Naive thymus-derived CD8-positive, alpha-beta T cell (primary cell): Measurements from ENCODE around the gene MSGN1. TPM values are rescaled to one million over a fixed set of nuclear protein-coding genes. Genes with fewer than 3 reads are reported as not detected.

Experiments
- ATAC-seq, 2 donors: fragments of 150-1000 bp; cut with Tn5 transposase in 1 of 2; sonication (Bioruptor Pico), chemical (Tn5 transposase) in 1 of 2; 1 replicate in 1 of 2; 2 replicates in 1 of 2; pipeline ENCODE4 v1.10.0; 2021; ENCODE audit warnings: mild to moderate bottlenecking in 2 of 2, moderate library complexity in 2 of 2
- POLR2A ChIA-PET: fragments of 350-600 bp; sonication (Branson Sonifier 250); formaldehyde crosslinking; loops from one replicate; lab custom pipeline; 2021; ENCODE audit warnings: antibody characterized with exemption; lab: Charles Lee
- DNase-seq, 10 donors: peaks; one replicate each; pipeline versions ENCODE4 v3.0.0 to v3.0.0-alpha.2; 2020 to 2022
- H3K27ac Mint-ChIP-seq, 10 donors: one replicate each; pipeline ENCODE4 v1.8.0; 2020 to 2022; ENCODE audit warnings: mild to moderate bottlenecking in 10 of 10, mixed read lengths in 10 of 10, moderate library complexity in 4 of 10, inconsistent platforms in 1 of 10
- H3K27me3 Mint-ChIP-seq, 5 donors: one replicate each; pipeline ENCODE4 v1.8.0; 2021 to 2022; ENCODE audit warnings: mixed read lengths in 5 of 5
- H3K36me3 Mint-ChIP-seq, 3 donors: one replicate each; pipeline ENCODE4 v1.8.0; 2020 to 2022; ENCODE audit warnings: mixed read lengths in 3 of 3, mild to moderate bottlenecking in 2 of 3, inconsistent platforms in 1 of 3
- H3K4me1 Mint-ChIP-seq, 4 donors: one replicate each; pipeline ENCODE4 v1.8.0; 2021 to 2022; ENCODE audit warnings: mixed read lengths in 4 of 4
- H3K4me3 Mint-ChIP-seq, 10 donors: one replicate each; pipeline ENCODE4 v1.8.0; 2020 to 2022; ENCODE audit warnings: mild to moderate bottlenecking in 10 of 10, mixed read lengths in 10 of 10, moderate library complexity in 6 of 10, inconsistent platforms in 1 of 10
- H3K9me3 Mint-ChIP-seq, 9 donors: one replicate each; pipeline ENCODE4 v1.8.0; 2020 to 2022; ENCODE audit warnings: mixed read lengths in 9 of 9, mild to moderate bottlenecking in 3 of 9, inconsistent platforms in 1 of 9, moderate library complexity in 1 of 9
- polyA plus RNA-seq, 3 donors: library from polyadenylated mRNA; unstranded; fragments of 300-500 nt; fragmentation: Illumina TruSeq; gene quantifications; one replicate each; pipeline ENCODE4 v1.2.3, GENCODE V29; 2021
- total RNA-seq, 8 experiments: library from RNA in 2 of 8; stranded (reverse) in 2 of 8; gene quantifications; one replicate each; pipeline ENCODE4 v1.2.3 and lab custom pipeline; 2021 to 2026

Gene MSGN1
- total and polyA plus RNA-seq, 5 experiments from 2014 or later = not detected

DNA sequence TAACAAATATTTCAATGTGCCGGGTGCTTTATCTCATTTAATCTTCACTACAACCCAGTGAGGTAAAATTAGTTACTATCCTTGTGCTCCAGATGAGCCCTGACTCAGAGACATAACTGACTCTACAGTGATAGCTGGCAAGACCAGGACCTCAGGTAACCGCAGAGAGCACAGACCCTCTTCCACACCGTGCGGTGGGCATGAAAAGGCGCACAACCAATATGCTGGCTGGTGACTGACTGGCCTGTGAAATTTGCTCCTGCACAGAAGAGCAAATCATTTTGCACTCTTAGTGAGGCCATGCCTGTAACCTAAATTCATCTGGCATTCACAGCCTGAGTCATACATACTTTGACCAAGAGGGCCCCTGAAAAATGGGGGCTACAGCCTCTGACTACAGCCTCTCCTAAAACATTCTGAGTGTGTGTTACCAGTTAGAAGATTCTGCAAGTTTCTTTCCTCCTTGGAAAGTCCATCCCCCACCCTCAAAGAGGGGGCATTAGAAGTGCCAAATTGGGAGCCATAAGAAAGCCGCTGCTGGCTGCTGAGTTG, 22.4 kb upstream of the MSGN1 start:
- POLR2A ChIA-PET = no interaction called here
- Mint-ChIP-seq H3K9me3 (no peaks in the 10 kb centered on the region), H3K27ac (no peak overlapping the region), H3K27me3 (peaks cover 15 to 51% (median 41%) of the 10 kb centered on the region in 5 donors), H3K36me3 (no peaks in the 10 kb centered on the region), H3K4me1 (no peaks in the 10 kb centered on the region), H3K4me3 (no peak overlapping the region)
- no peak for DNase-seq
- ATAC-seq = no peak

DNA sequence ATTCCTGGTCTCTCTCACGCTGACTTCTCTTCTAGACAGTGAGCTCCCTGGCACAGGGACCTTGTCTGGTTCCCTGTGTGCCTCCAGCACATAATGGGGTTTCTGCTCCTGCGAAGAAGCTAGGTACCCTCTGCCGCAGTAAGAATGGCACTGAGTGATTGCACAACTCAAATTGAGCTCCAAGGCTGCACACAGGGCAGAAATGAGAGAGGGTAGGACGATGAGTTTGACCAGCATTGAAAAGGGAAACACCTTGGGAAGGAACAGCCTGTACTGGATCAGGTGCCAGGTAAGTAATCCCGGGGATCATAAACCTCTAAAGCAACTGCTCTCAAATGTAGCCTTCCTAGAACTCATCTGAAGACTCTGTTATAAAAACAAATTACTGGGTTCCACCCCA, 21.0 kb upstream of the MSGN1 start:
- DNase-seq (no peak), ATAC-seq (no peak)
- POLR2A ChIA-PET = no interaction called here
- Mint-ChIP-seq H3K27me3 (peaks cover 15 to 59% (median 46%) of the 10 kb centered on the region in 5 donors), H3K4me3 (no peak overlapping the region), H3K4me1 (peaks cover 0 to 5% (median 0%) of the 10 kb centered on the region in 4 donors), H3K27ac (peak overlapping the region in 1 of 10 donors; percentile 1), H3K36me3 (no peaks in the 10 kb centered on the region), H3K9me3 (no peaks in the 10 kb centered on the region)

DNA sequence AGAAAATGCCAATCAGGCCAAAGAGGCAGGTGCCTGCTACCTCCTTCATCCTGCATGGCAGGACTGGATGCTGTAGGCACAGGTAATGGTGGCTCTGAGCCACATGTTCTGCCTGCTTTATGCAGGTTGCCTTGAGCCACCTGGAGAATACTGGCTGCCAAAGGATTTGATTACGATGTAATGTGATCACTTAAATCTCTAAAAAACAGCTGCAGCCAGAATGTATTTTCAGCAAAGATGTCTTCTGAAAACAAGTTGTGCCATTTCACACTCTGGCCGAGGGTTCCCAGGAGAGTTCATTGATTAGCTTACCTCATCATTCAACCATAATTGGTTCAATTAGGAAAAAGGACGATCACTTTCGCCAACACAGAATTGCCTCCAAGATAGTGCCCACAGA, 17.9 kb upstream of the MSGN1 start:
- Mint-ChIP-seq H3K36me3 (no peaks in the 10 kb centered on the region), H3K27me3 (peaks cover 3 to 30% (median 26%) of the 10 kb centered on the region in 5 donors), H3K9me3 (no peaks in the 10 kb centered on the region), H3K27ac (no peak overlapping the region), H3K4me3 (no peak overlapping the region), H3K4me1 (peaks cover 0 to 13% (median 0%) of the 10 kb centered on the region in 4 donors)
- POLR2A ChIA-PET = no interaction called here
- DNase-seq (no peak), ATAC-seq (no peak)

DNA sequence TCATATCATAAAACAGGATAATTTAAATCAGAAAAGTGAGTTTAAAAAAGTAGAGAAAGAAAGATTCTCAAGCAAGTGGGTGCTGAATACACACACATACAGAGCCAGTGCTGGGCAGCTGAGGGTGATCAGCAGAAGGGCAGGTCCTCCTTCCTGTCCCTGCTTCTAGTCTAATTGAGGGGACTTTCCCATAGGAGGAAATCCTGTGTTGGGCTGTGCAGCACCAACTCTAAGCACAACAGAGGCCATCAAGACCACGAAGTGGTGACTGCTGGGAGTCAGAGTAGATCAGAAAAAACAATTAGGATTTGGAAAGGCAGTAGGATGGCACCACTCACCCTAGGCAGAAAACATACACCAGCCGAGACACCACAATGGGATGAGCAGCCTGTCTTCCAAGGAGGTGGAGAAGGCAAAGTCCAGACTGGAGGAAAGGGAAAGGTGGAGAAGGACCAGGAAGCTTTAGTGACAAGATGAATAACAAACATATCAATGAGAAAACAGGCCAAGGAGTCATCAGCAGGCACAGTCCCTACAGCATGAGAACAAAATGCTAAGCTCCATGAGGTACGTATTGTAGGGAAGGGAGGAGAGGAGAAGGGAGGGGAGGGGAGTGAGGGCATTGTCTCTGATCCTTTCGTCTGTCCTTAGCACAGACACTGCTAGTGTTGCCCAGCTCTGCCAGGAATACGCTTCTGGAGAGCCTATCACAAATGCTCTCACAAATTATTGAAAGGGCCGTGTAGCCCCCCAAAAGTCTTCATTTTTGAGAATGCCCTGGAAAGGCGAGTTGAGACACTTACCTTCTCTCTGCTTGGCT, 16.7 kb upstream of the MSGN1 start:
- Mint-ChIP-seq H3K9me3 (no peaks in the 10 kb centered on the region), H3K27ac (peak overlapping the region in 1 of 10 donors; percentile 33), H3K4me1 (peaks cover 0 to 25% (median 0%) of the 10 kb centered on the region in 4 donors), H3K27me3 (peaks cover 2 to 27% (median 22%) of the 10 kb centered on the region in 5 donors), H3K4me3 (no peak overlapping the region), H3K36me3 (no peaks in the 10 kb centered on the region)
- ATAC-seq (no peak), DNase-seq (no peak)
- POLR2A ChIA-PET = no interaction called here

DNA sequence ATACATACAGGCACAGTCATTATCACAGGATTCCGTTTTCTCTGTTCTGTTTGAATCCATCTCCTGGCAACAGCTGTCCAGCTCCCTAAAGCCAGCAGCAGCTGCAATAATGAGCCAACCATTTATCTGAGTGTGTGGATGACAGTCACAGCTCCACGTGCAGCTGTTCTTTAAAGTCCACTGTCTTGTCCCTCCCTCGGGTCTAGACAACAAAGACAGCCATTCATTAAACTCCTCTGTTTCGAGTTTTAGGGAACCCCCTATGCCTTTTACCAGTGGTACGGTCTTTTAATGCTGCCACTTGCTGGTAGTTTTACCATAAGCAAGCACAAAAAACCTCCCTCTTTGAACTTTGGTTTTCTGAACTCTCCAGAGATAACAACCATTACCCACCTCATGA, 16.0 kb upstream of the MSGN1 start:
- H3K4me1 Mint-ChIP-seq = peaks cover 0 to 31% (median 0%) of the 10 kb centered on the region in 4 donors
- H3K27ac Mint-ChIP-seq = no peak overlapping the region
- no peak overlapping the region for H3K4me3 Mint-ChIP-seq
- H3K36me3 Mint-ChIP-seq = no peaks in the 10 kb centered on the region
- peaks cover 2 to 20% (median 16%) of the 10 kb centered on the region in 5 donors for H3K27me3 Mint-ChIP-seq
- DNase-seq (no peak), ATAC-seq (no peak)
- POLR2A ChIA-PET = no interaction called here
- H3K9me3 Mint-ChIP-seq = no peaks in the 10 kb centered on the region

DNA sequence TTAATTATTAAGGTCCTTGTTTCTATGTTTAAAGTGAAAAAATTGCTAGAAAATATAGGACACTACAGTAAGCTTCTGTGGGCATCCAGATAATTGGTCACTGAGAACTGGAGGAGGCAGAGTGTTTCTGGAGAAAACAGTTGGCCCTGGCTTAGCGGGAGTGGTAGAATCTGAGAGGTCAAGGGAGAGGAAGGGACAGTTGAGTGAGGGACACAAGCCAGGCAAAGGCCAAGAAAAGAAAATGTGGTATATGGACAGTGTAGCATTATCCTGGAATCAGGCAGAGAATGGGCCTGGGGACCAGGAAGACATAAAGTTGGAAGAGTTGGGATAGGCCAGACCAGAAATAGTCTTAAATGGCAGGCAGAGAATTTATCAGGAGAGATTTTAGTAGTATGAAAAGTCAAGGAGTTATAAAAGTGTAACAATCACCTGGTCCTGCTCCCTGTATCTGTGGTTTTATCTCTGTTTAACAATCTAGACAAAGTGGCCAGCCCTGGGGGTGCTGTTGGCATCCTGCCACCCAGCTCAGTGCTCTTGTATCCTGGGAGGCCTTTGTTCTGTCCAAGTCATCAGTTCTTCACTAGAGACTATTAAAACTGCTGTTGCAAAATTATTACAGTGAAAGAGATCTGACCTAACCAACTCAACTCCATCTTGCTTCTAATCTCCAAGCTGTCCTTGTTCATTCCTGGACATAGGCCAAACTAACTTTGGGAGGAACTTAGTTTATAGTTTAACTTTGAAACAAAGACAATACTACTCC, 15.4 kb upstream of the MSGN1 start:
- H3K27me3 Mint-ChIP-seq = peaks cover 2 to 18% (median 9%) of the 10 kb centered on the region in 5 donors
- DNase-seq (no peak), ATAC-seq (no peak)
- H3K4me1 Mint-ChIP-seq = peaks cover 0 to 35% (median 0%) of the 10 kb centered on the region in 4 donors
- no peak overlapping the region for H3K4me3 Mint-ChIP-seq
- H3K9me3 Mint-ChIP-seq = no peaks in the 10 kb centered on the region
- no peaks in the 10 kb centered on the region for H3K36me3 Mint-ChIP-seq
- H3K27ac Mint-ChIP-seq = no peak overlapping the region
- POLR2A ChIA-PET = no interaction called here

DNA sequence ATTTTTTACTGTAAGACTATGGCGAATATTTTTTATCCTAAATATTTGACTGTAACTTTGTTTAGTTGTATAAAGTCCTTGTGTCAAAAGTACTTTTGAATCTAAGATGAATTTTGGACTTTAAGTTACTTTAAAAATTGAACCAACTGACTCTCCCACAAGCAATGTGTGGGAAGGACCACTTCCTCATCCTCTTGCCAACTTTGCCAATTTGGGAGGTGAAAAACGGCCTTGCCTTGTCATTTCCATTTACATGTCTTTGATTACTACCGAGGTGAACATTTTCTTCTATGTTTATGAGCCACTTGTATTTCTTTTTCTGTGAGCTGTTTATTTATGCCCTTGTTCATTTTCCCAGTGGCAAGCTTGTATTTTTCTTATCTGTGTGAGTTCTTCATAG, 12.8 kb upstream of the MSGN1 start:
- Mint-ChIP-seq H3K36me3 (no peaks in the 10 kb centered on the region), H3K27ac (no peak overlapping the region), H3K9me3 (no peaks in the 10 kb centered on the region), H3K4me3 (no peak overlapping the region), H3K27me3 (peaks cover 0 to 17% (median 8%) of the 10 kb centered on the region in 5 donors), H3K4me1 (peaks cover 0 to 37% (median 0%) of the 10 kb centered on the region in 4 donors)
- POLR2A ChIA-PET = no interaction called here
- ATAC-seq (no peak), DNase-seq (no peak)

DNA sequence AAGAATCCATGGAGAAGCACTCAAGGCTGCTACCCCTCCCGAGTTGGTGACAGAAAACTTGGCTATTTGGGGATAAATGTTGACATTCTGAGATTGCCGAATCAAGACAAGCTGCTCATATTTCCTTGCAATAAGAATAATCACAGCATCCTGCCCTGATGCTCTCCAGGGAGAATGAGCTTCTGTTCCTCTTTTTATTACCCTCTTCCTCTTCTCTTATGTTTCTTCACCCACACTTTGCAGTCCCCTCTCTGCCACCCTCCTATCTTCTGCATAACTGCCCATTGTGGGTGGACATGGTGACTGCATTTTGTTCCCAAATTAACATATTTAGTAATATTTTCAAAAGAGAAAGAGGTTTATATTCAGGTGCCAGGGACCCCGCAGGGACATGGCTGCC, 11.9 kb upstream of the MSGN1 start:
- Mint-ChIP-seq H3K36me3 (no peaks in the 10 kb centered on the region), H3K27ac (peak overlapping the region in 1 of 10 donors; percentile 47), H3K9me3 (no peaks in the 10 kb centered on the region), H3K4me1 (peaks cover 0 to 37% (median 0%) of the 10 kb centered on the region in 4 donors), H3K27me3 (peaks cover 0 to 16% (median 4%) of the 10 kb centered on the region in 5 donors), H3K4me3 (no peak overlapping the region)
- DNase-seq (no peak), ATAC-seq (peak in 1 of 2 donors; percentile 41)
- POLR2A ChIA-PET = no interaction called here

DNA sequence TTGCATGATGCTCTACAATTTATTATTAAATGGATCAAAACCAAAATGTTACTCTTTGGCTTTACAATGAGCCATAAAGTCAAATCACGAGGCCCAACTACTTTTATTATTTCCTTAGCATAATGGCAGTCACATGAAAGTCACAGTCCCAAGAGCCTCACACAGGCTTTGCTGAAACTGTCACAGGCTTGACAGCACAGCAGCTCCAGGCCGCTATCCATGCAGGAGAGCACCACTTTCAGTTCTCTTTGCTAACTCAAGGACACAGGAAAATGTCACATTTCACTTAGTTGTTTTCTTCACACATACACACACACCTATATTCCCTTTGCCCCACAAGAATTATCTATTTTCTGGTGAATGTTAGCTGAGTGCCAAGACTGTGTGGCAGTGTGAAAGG, 11.1 kb upstream of the MSGN1 start:
- Mint-ChIP-seq H3K9me3 (no peaks in the 10 kb centered on the region), H3K36me3 (no peaks in the 10 kb centered on the region), H3K4me1 (peaks cover 0 to 33% (median 0%) of the 10 kb centered on the region in 4 donors), H3K27me3 (peaks cover 0 to 16% (median 5%) of the 10 kb centered on the region in 5 donors), H3K4me3 (no peak overlapping the region), H3K27ac (peak overlapping the region in 2 of 10 donors; percentile 16 to 47)
- DNase-seq (no peak), ATAC-seq (no peak)
- POLR2A ChIA-PET = no interaction called here

DNA sequence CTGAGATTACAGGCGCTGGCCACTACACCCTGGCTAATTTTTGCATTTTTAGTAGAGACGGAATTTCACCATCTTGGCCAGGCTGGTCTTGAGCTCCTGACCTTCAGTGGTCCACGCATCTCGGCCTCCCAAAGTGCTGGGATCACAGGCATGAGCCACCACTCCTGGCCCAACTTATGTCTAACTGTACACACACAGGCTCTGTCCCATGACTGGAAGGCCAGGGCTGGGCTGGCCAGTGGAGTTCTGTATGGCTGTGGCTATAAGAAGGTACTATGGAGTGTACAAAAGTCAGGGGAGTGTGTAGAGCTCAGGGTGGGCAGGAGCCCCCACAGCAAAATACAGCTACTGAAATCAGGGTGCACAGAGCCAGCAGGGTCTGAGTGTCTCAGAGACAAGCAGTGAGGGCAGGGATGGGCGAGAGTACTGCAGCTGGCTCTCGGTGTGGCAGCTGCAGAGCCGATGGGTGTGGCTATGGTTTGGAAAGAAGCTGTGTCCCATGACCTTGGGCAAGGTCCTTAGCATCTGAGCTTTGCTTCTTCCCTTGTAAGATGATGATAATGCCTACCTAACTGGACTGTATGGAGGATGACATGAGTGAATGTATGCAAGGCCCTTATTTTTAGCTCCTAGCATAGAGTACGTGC, 10.4 kb upstream of the MSGN1 start:
- H3K9me3 Mint-ChIP-seq = no peaks in the 10 kb centered on the region
- H3K36me3 Mint-ChIP-seq = no peaks in the 10 kb centered on the region
- no peak for DNase-seq
- H3K27me3 Mint-ChIP-seq = peaks cover 0 to 16% (median 5%) of the 10 kb centered on the region in 5 donors
- no peak for ATAC-seq
- peaks cover 0 to 31% (median 0%) of the 10 kb centered on the region in 4 donors for H3K4me1 Mint-ChIP-seq
- peak overlapping the region in 1 of 10 donors; percentile 47 for H3K27ac Mint-ChIP-seq
- POLR2A ChIA-PET = no interaction called here
- H3K4me3 Mint-ChIP-seq = no peak overlapping the region

DNA sequence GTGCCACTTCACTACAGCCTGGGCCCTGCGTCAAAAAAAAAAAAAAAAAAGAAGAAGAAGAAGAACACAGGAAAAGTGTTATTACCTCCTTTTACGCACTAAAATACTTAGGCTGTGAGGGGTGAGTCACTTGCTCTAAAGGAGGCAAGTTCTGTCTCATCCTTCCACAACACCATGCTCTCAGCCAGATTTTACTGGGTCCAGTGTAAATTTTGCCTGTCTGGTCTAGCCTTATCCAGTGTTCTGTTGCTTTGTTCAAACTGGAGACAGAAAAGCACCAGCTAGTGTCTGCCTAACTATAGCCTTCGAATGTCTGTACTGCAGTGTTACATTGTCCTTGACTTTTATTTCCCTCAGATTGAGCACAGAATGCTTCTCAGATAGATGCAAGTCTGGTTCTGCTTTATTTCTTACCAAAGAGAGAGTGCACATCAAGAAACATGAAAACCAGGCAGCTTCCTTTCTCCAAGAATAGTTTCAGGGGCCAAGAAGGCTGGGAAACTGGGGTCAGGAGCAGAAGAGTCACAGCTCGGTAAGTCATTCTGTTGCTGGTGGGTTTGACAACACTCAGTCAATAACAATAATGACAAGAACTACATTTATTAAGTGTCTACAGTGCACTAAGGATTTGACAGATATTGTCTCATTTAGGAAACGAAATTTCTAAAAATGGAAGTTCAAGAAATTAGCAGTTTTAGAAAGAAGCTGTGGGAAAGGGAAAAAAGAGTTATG, 3.1 kb upstream of the MSGN1 start:
- POLR2A ChIA-PET = no interaction called here
- DNase-seq (no peak), ATAC-seq (peak in 1 of 2 donors; percentile 50)
- Mint-ChIP-seq H3K27me3 (peaks cover 0 to 34% (median 15%) of the 10 kb centered on the region in 5 donors), H3K27ac (peak overlapping the region in 2 of 10 donors; percentile 12 to 42), H3K4me1 (peaks cover 0 to 20% (median 0%) of the 10 kb centered on the region in 4 donors), H3K4me3 (peak overlapping the region in 1 of 10 donors; percentile 46), H3K9me3 (no peaks in the 10 kb centered on the region), H3K36me3 (no peaks in the 10 kb centered on the region)
